NCI-H1105 (cell line): Measurements from ENCODE around the gene GALM.
"Not testable (repeated sequence)": the region's sequence is repeated elsewhere in the genome, so short reads cannot be mapped to it uniquely, and the experiment has no call there.

Experiments
- DNase-seq: peaks from one replicate; lab custom pipeline; 2025; lab: John Stamatoyannopoulos, UW

GALM gene

DNA sequence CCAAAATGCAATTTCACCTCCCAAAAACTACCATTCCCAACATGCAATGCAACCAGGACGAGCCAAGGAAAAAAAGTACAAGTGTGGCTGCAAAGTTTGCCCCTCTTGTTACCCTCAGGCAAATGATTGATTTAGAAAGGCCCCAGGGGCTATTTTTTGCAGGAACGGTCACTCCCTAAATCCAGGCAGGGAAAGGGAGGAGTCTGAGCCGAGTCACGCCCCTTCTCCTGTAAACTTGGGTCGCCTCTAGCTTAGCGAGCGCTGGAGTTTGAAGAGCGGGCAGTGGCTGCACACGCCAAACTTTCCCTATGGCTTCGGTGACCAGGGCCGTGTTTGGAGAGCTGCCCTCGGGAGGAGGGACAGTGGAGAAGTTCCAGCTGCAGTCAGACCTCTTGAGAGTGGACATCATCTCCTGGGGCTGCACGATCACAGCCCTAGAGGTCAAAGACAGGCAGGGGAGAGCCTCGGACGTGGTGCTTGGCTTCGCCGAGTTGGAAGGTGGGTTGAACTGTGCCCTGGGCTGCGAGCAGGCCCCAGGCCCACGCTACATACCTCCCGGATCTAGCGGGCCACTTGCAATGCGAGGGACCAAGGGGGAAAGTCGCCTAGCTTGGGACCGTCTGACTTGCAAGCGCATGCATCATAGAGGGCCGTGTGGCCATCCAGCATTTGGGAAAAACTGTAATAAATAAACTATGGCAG is at the start of gene GALM:
GALM (plus strand) TSS at position 261 of the 702 bp plus-strand sequence; CDS start at position 309, 48 bp downstream.
- no peak for DNase-seq

DNA sequence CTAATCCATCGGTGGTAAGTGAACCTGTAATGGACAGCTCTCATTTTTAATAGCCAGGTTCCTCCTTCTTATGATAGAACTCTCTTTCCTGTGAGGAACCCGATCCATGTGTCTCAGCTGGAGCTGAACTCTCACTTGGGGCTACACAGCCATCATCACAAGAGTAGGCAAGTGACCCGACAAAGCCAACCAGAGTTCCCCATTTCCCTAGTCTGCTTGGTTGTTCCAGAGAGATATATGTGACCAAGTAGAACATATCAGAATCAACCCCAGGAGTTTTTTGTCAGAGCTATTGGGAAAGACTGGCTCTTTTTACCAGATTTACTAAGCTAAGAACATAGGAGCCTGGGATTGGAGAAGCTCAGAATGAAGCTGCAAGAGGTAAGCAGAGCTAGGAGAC is 48.6 kb upstream of the GALM start:
- DNase-seq = no peak

DNA sequence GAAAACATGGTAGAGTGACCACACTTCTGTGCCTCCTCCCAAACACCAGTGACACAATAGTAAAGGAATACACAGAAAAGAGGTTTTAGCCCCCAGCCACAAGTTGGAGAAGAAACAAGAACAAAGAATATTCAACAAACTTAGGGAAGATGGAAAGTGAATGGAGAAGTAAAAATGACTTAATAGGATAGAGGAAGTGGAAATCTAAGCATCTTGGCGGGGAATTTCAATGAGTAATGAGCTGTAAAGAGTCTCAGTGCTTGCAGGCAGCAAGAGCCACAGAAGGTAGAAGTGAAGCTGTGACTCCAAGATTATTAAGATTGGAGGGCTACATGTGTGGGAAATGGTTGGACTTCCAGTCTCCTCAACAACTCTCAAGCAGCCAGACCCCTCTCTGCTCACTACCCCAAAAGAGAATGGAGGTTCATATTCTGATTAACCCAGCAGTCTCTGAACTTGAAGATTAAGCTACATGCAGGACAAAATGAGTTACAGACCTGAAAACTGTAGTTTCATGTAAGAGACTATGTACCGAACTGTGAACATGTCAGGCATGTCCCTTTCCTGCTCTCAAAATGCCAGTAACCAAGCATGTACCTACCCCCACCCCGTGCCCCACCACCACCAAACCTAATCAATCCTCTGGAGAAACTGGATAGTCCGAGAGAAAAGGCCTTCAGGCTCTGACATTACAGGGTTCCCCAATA is 46.3 kb upstream of the GALM start:
- DNase-seq = no peak

DNA sequence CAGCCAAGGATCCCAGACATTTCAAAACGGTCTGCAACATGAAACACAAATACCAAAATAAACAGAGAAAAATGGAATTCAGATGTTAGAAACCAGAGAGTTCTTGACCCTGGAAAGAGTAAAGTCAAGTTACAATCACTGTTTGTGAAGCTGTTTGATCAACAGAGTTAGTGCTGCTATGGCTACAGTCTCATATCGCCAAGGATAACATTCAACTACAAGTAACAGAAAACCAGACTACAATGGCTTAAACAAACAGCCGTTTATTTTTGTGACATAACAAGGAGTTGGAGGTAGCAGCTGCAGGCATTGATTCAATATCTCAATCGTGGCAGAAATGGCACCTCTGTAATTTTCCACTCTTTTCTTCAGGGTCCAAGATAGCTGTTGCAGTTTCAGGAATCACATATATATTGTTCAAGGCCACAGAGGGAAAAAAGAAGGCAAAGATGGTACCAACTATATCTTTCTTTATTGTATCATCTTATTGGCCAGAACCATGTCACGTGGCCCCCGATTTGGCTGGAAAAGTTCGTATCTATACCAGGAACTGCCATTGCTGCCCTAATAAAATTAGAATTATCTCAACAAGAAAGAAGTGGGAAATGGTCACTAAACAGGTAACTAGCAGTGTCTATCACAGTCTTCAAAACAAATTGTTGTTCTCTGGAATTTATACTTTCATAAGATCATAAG is 45.5 kb upstream of the GALM start:
- DNase-seq = no peak

DNA sequence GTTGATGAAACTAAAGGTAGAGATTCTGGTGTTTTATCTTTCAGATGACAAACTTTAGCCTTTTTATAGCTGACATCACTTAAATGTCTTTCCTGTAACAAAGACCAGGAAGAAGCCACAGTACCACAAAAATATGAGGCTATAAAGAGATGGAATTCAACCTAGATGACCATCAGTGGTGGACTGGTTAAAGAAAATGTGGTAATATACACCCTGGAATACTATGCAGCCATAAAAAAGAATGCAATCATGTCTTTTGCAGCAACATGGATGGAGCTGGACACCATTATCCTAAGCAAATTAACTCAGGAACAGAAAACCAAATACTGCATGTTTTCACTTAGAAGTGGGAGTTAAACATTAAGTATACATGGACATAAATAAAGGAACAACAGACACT is 44.9 kb upstream of the GALM start:
- no peak for DNase-seq

DNA sequence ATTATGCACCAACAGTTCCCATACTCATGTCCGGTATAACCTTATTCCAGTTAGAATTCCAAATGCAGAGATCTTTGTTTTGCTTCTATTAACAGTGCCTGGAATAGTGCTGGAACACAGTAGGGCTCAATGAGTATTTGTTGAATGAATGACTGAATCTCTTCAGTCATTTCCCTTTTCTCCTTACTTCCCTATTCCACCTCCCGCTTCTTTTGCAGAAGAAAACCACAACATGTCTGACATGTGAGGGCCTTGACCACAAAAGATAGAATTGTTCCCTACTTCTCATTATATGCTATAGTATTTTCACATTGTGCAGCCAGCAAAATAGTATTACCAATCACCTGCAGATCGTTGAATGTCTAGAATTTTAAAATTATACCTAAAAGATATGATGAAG is 43.7 kb upstream of the GALM start:
- DNase-seq = no peak

DNA sequence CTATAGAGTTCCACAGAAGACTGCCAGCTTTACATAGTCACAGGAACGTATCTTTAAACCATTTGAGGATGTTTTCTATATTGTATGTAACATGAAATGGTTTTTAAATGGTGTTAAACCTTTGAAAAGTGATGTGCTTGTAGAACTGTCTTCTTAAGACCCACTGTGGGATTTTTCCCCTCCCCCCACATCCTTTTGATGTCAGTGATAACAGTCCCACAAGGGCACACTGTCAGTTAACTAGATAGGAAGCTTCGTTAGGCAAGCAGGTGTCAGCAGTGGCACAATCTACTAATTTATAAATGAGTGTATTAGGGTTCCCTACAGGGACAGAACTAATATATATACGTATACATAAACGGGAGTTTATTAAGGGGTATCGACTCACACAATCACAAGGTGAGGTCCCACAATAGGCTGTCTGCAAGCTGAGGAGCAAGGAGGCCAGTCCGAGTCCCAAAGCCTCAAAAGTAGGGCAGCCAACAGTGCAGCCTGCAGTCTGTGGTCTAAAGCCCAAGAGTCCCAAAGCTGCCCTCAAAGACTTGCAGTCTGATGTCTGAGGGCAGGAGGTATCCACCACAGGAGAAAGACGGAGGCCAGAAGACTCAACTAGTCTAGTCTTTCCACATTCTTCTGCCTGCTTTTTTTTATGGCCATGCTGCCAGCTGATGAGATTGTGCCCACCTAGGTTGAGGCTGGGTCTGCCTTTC is 39.4 kb upstream of the GALM start:
- DNase-seq = no peak

DNA sequence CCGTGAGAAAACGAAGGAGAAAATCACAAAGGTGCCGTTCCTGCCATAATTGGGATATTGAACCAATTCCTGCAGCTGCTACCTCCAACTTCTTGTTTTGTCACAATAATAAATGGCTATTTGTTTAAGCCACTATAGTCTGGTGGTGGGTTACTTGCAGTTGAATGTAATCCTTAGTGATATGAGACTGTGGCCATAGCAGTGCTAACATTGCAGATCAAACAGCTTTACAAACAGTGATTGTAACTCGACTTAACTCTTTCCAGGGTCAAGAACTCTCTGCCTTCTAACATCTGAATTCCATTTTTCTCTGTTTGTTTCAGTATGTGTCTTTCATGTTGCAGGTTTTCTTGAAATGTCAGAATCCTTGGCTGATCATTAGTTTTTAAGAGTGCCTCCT is 38.5 kb upstream of the GALM start:
- DNase-seq = no peak

DNA sequence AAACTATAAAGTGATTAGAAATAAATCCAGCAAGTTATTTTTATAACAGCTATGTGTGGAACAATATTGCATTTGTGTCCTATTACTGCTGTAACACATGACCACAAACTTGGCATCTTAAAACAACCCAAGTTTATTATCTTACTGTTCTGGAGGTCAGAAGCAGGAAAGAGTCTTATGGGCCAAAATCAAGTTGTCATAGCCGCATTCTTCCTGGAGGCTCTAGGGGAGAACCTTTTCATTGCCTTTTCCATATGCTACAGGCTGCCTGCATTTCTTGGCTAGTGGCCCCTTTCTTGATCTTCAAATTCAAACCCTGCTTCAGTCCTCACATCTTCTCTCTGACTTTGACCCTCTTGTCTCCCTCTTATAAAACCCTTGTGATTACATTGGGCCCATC is 36.2 kb upstream of the GALM start:
- no peak for DNase-seq

DNA sequence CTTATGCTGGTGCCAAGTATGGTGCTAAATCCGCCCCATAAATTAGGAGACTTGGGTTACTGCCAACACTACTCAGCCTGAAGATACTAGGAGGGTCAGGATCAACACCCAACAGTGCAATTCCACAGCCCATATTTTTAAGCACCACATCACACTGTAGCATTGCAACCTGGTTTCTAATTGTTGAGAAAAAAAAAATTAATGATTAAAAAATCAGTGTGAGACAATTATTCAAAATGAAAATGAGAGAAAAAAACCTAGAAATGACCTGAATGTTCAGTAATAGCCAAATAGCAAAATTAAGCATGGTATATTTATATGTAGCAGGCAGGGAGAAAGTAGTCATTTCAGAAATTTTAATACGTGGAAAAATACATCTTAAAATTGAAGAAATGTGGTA is 33.9 kb upstream of the GALM start:
- DNase-seq = no peak

DNA sequence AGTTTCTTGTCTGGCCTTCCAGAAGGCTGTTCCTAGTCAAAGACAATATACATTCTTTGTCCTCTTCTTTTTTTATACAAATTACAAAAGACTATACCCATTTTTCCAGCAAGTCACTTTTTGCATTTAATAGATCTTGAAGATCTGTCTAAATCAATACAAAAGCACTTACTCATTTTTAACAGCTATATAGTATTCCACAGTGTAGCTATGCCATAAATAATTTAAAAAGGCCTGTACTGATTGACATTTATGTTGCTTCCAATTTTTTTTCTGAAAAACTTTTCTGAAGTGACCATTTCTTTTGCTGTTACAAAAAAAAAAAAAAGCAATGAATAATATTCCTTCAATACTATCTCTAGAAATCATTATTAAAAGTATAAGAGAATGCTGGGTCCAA is 32.9 kb upstream of the GALM start:
- no peak for DNase-seq

DNA sequence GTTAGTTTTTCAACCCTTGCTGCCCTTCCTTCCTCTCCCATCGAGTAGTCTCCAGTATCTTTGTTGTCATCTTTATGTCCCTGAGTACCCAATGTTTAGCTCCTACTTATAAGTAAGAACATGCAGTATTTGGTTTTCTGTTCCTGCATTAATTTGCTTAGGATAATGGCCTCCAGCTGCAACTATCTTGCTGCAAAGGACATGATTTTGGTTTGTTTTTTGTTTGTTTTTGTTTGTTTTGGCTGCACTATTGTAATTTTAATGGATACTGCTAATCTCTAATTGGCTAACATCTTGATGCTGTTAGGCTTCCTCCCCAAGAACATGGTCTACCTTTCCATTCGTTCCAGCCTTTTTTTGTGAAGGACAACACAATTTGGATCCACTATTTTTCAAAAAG is 32.0 kb upstream of the GALM start:
- DNase-seq = no peak

DNA sequence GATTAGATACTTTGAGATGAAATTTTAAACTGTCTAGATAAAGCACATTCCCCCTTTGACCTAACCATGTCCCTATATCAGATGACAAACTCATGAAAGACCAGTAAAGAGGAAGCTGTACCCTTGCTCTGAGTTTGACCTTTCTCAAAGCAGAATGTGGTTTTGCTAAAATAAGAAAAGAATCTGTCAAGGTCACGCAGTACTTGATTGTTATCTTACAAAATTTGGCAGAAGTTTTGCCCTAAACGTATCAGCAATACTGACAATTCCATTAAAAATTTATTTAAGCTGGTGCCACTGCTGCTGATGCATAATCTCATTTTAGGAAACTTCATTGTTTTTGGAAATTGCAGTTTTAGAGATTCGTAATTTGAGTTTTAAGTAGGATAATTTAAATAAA is 31.2 kb upstream of the GALM start:
- no peak for DNase-seq

DNA sequence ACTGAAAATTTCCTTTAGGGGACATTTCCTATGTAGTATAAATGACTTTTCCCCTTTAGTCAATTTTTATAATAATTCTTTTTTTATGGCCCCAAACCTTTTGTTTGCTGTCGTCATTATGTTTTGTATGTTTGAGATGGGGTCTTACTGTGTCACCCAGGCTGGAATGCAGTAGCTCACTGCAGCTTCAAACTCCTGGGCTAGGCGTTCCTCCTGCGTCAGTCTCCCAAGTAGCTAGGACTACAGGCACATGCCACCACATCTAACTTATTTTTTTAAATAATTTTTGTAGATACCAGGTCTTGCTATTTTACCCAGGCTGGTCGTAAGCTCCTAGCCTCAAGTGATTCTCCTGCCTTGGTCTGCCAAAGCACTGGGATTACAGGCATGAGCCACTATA is 30.8 kb upstream of the GALM start:
- DNase-seq = no peak

DNA sequence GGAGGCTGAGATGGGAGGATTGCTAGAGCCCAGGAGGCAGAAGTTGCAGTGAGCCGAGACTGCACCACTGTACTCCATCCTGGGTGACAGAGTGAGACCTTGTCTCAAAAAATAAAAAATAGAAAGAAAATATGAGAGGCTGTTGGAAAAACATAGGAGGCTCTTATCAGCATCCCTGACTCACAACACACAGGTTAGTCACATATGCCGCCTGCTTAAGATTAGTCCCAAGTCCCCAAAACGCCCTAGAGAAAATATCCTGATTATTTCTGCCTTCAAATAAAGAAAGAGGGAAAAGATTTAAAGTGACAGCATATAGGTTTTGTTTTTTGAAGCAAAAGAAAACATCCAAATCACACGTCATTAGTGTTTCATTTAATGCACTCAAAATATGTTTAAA is 29.8 kb upstream of the GALM start:
- no peak for DNase-seq

DNA sequence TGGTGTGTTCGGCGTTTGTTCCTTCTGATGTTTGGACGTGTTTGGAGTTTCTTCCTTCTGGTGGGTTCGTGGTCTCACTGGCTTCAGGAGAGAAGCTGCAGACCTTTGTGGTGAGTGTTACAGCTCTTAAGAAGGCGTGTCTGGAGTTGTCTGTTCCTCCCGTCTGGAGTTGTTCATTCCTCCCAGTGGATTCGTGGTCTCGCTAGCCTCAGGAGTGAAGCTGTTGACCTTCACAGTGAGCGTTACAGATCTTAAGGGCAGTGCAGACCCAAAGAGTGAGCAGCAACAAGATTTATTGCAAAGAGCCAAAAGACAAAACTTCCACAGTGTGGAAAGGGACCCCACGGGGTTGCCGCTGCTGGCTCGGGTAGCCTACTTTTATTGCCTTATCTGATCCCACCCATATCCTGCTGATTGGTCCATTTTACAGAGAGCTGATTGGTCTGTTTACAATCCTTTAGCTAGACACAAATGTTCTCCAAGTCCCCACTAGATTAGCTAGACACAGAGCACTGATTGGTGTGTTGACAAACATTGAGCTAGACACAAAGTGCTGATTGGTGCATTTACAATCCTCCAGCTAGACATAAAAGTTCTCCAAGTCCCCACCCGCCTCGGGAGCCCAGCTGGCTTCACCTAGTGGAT is 23.4 kb upstream of the GALM start:
- not testable (repeated sequence) for DNase-seq

DNA sequence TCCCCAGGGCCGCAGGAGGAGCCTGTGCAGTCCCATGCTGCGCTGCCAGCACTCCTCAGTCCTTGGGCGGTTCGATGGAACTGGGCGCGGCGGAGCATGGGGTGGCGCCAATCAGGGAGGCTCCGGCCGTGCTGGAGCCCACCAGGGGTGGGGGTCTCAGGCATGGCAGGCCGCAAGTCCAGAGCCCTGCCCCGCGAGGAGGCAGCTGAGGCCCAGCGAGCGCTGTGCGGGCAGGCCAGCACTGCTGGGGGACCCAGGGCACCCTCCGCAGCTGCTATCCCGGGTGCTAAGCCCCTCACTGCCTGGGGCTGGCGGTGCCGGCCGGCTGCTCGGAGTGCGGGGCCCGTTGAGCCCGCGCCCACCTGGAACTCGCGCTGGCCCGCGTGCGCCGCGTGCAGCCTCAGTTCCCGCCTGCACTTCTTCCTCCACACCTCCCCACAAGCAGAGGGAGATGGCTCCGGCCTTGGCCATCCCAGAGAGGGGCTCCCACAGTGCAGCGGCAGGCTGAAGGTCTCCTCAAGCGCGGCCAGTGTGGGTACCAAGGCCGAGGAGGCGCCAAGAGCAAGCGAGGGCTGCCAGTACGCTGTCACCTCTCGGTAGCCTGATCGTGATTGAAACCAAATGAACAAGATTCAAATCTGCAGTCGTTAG is 22.8 kb upstream of the GALM start:
- no peak for DNase-seq

DNA sequence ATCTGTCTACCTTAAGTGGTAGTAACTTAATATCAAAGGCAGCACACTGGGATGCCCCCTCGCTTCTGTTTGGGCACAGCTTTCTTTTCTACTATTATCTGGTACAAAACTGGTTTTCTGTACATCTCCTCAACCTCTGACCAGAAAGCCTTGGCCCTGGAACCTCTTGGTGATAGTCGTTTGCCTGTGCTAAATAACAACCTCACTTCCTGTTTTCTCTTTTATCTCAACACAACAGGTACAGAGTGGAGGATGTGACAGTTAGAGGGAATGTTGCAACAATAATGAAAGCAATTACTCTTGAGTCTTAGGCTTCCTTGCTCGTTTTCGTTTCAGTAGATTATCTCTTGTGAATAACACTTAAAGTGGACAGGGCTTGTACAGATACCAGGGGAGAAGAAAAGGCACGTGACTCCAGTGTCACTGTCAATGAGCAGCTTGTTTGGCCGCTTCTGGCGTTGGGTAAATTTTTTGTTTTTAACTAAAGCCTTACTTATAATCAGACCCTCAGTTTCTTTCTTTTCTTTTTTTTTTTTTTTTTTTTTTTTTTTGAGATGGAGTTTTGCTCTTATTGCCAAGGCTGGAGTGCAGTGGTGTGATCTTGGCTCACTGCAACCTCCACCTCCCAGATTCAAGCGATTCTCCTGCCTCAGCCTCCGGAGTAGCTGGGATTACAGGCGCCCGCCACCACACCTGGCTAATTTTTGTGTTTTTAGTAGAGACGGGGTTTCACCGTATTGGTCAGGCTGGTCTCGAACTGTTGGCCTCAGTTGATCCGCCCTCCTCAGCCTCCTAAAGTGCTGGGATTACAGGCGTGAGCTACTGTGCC is 22.0 kb upstream of the GALM start:
- DNase-seq = not testable (repeated sequence)

DNA sequence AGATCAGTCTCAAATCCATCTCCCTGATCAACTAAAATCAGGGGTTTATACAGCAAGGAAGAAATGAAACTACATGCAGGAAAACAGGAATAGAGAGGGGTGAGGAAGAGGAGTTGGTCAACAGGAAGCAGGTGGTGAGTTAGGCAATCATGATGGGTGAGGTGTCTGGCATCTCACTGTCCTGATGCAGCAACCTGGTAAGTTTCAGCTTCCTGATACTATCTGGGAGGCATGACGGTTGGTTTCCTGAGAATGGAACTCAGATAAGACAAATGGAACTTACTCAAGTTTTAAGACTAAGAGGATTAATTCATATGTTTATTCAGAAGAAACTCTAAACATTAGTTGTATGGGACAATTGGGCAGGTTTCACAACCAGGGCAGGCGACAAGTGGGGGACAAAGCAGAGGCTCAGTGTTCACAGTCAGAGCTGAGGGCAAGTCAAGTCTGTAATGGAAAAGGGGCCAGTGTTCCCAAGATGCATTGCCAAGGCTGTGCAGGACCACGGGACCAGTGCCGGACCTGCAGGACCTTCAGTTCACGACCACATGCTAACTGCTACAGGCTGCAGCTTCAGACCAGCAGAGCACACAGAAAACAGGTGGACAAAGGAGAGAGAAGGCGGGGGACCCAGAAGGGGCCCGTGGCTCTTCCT is 17.7 kb upstream of the GALM start:
- DNase-seq = no peak

DNA sequence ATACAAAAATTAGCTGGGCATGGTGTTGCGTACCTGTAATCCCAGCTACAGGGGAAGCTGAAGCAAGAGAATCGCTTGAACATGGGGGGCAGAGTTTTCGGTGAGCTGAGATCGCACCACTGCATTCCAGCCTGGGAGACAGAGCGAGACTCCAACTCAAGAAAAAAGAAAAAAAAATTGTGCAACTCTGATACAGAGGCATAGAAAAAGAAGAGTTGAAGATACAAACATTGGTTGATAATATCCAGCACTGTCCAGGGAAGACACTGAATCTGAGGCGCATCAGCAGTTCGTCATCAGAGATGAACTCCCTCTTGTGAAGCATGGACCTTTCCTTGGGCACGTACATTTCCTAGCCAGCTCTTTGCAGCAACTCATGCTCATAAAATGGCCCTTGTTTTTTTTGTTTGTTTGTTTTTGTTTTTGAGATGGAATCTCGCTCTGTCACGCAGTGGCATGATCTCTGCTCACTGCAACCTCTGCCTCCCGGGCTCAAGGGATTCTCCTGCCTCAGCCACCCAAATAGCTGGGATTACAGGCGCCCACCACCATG is 16.7 kb upstream of the GALM start:
- no peak for DNase-seq
